Thyroid gland (tissue), 4 donors: ENCODE data around the gene MAPRE2.

ENCODE experiments used
- CTCF ChIP-seq, 6 experiments: fragments of 200-600 bp in 3 of 6; fragments of 450-650 bp in 3 of 6; sonication (generic) in 3 of 6; IDR thresholded peaks; one replicate each; pipeline ENCODE4 v1.5.1; 2016 to 2019; ENCODE audit warnings: antibody characterized with exemption in 6 of 6, mild to moderate bottlenecking in 2 of 6, inconsistent platforms in 1 of 6, moderate library complexity in 1 of 6
- POLR2A ChIP-seq, 2 donors: fragments of 450-650 bp; IDR thresholded peaks; one replicate each; pipeline ENCODE4 v1.6.1; 2017; ENCODE audit warnings: antibody characterized with exemption in 2 of 2, mild to moderate bottlenecking in 2 of 2, moderate library complexity in 1 of 2

- TF ChIP-seq CTCF (IDR thresholded peaks at IDR 0.05) (no peak), POLR2A (IDR thresholded peaks at IDR 0.05) (no peak)
These were observed 14.7 kb upstream of the MAPRE2 start for GRCh38 chr18:35026407-35027061.
